BJ (cell line): ENCODE measurements around the gene SIMC1. TPM values are rescaled to one million over a fixed set of nuclear protein-coding genes. Genes with fewer than 3 reads are reported as not detected.
"Not testable (repeated sequence)": the region's sequence is repeated elsewhere in the genome, so short reads cannot be mapped to it uniquely, and the experiment has no call there.

Source experiments
- CTCF ChIA-PET: fragments of 350-600 bp; formaldehyde crosslinking; extraction: SDS; loops from one replicate; lab custom pipeline; 2021; ENCODE audit warnings: antibody characterized with exemption, inconsistent platforms; lab: Yijun Ruan, JAX
- POLR2A ChIA-PET: fragments of 300-600 bp; sonication (Branson Sonifier 250); formaldehyde crosslinking; extraction: SDS; loops from one replicate; lab custom pipeline; 2021; ENCODE audit warnings: antibody characterized with exemption; lab: Charles Lee
- DNase-seq: peaks from one replicate; pipeline ENCODE4 v3.0.0-alpha.2; 2011; ENCODE audit warnings: low read depth
- H3K27me3 ChIP-seq: 2 replicates; pipeline ENCODE4 v1.6.0; 2011; ENCODE audit warnings: low read length; ENCODE audit not compliant: control insufficient read depth, insufficient read depth
- H3K36me3 ChIP-seq: 2 replicates; pipeline ENCODE4 v1.5.1; 2011; ENCODE audit warnings: low read length; ENCODE audit not compliant: control insufficient read depth, insufficient read depth
- H3K4me3 ChIP-seq: 2 replicates; pipeline ENCODE4 v1.5.1; 2011; ENCODE audit warnings: low read depth, mild to moderate bottlenecking, control low read depth, low read length
- polyA plus RNA-seq: library from polyadenylated mRNA; depleted of rRNA; stranded (reverse); fragments of >200 nt; gene quantifications from 2 replicates; pipeline ENCODE4 v1.2.3, GENCODE V29; 2011

Gene SIMC1
- polyA plus RNA-seq, 1 experiment: 8.0 TPM

DNA sequence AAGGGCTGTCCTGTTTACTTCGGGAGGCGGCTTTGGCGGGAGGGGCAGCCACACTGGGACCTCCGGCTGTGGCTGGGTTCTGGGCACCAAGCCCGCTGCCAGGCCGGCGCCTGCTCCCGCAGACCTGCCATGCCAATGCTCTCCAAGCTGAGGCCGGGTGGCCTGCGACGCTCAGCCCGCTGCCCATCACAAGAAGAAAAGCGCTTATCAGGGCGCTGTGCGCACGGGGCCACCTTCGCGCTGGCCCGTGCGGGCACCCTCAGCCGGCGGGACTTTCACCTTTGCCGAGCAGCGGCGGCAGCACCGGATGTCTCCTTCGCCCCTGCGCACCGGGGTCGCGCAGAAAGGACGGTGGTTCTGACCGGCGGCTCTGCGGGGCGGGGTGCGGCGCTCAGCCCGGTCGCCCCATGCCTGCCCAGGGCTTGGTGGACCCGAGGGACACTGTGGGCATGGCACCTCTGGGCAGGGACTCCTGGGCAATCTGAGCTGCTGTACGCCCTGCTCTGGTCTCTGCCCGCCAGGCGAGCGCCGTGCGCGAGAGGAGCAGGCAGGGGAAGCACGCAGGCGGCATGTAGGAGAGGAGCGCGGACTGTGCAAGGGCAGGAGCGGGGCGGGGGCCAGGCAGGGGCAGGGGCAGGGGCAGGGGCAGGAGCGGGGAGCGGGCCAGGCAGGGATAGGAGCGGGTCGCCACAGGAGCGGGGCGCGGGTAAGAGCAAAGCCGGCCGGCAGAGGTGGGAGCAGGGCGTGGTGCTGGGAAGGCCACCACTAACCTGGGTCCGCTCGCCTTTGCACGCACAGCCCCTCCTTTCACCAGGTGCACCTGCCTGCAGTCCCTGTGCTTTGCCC is 43.8 kb upstream of the SIMC1 start:
- H3K4me3 ChIP-seq: peak overlapping the region; percentile 8; the same call in 1 of the 2 replicates
- CTCF ChIA-PET, POLR2A ChIA-PET, DNase-seq, H3K36me3 ChIP-seq, H3K27me3 ChIP-seq: not testable (repeated sequence)

DNA sequence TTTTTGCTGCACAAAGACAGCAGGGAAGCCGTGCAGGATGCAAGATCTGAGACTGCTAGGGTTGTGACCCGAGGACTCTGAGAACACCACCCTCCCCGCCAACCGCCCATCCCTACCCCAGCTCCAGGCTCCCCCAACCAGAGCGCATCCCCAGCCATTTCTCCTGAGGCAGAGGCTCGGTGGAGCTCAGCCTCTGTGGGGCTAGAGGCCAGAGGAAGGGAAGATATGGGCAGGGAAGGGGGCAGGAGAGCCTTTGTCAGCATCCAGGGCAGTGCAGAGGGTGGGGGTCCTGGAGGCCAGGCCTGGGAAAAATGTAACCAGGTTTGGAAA is 43.2 kb upstream of the SIMC1 start:
- CTCF ChIA-PET, H3K36me3 ChIP-seq, POLR2A ChIA-PET, H3K27me3 ChIP-seq, DNase-seq, H3K4me3 ChIP-seq: not testable (repeated sequence)

DNA sequence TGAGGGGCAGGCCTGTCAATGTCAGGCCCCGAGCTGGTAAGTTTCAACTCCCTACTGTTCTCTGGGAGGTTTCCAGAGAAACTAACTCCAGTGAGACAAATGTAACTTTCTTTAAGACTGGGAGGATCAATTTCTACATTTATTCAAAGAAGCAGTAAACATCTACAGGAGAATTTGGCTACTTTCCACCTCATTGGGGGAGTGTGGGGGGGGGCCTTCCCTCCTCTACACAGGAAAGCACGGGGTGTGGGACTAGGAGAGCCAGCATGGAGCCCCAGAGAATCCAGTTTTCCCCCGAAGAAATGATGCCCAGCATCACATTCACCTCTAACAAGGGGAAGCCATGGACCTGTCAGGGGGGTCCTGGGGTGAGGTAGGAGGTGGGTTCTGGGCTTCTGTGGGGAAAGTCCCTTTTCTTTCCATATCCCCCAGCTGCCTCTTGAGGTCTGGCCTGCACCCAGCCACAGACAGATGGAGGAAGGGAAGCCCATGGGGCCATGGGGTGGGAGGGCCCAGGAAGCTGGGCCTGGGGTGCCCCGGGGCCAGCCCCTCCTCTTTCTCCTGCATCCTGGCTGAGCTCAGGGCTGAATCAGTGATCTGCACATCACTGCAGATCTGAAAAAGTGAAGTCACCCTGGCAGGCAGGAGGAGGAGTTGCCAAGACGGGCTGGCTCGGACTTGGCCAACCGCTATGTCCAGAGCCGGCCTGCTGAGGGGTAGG is 42.6 kb upstream of the SIMC1 start:
- H3K36me3 ChIP-seq: not testable (repeated sequence)

GRCh38 chr5:176196781-176197180 is 41.4 kb upstream of the SIMC1 start:
- H3K4me3 ChIP-seq, CTCF ChIA-PET, DNase-seq, POLR2A ChIA-PET, H3K27me3 ChIP-seq, H3K36me3 ChIP-seq: not testable (repeated sequence)

More for the DNA sequence above, 42.6 kb upstream of the SIMC1 start:
- H3K4me3 ChIP-seq, DNase-seq, POLR2A ChIA-PET, CTCF ChIA-PET, H3K27me3 ChIP-seq: not testable (repeated sequence)

DNA sequence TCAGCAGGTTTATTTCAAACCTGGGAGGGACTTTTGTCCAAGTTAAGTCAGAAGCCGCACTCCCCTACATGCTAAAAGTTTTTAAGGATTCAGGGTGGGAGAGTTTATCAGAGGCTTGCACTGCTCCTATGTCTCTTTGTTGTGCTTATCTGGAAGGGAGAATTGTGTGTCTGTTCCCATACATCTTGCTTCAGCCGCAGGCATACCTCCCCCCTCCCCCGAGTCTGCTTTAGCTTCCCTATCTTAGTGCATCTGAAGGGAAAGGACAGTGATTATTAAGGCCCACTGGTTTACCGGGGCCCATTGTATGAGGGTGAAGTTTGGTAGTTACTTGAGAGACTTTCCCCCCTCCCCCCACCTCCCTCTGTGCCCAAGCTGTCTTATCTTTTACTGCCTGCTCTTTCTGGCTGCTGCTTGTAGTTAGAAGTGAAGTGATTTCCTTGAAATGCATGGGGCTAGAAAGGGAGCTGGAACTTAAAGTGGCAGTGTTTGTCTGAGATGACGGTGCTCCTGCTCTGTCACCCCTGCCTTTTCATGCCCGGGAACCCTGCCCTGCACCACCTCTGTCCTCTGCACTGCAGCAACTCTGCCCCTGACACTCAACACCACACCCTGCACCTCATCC is 40.9 kb upstream of the SIMC1 start:
- H3K27me3 ChIP-seq, H3K36me3 ChIP-seq, POLR2A ChIA-PET, CTCF ChIA-PET, DNase-seq, H3K4me3 ChIP-seq: not testable (repeated sequence)

DNA sequence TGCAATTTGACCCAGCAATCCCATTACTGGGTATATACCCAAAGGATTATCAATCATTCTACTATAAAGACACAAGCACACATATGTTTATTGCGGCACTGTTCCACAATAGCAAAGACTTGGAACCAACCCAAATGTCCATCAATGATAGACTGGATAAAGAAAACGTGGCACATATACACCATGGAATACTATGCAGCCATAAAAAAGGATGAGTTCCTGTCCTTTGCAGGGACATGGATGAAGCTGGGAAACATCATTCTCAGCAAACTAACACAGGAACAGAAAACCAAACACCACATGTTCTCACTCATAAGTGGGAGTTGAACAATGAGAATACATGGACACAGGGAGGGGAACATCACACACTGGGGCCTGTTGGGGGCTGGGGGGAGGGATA is 39.9 kb upstream of the SIMC1 start:
- H3K4me3 ChIP-seq, H3K36me3 ChIP-seq, DNase-seq, H3K27me3 ChIP-seq, CTCF ChIA-PET, POLR2A ChIA-PET: not testable (repeated sequence)

DNA sequence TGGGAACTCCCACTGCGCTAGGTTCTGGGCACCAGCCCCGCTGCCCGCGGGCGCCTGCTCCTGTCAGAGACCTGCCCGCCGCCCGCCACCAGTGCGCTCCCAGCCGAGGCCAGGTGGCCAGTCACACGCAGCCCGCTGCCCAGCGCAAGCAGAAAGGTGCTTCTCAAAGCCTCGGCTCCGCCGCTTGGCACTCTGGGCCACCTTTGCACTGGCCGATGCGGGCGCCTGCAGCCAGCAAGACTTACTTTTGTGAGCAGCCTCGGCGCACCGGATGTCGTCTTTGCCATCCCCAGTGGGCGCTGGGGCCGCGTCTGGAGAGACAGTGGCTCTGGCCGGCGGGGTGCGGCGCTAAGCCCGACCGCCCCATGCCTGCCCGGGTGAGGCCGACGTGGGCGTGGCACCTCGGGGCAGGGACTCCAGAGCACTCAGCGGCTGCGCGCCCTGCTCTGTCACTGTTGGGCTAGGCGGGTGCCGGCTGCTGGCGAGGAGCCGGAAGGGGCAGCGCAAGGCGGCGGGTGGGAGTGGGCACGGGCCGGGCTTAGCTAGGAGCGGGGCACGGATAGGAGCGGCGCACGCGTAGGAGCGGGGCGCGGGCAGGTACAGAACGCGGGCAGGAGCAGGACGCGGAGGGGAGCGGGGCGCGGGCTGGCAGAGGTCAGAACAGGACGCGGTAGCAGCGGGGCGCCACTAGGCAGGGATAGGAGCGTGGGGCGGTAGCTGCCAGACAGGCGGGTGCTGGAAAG is 39.1 kb upstream of the SIMC1 start:
- H3K27me3 ChIP-seq, DNase-seq, CTCF ChIA-PET, POLR2A ChIA-PET, H3K36me3 ChIP-seq: not testable (repeated sequence)
- H3K4me3 ChIP-seq: peak overlapping the region; percentile 23

GRCh38 chr5:176199803-176200399 is 38.3 kb upstream of the SIMC1 start:
- H3K4me3 ChIP-seq, H3K36me3 ChIP-seq, DNase-seq, H3K27me3 ChIP-seq, POLR2A ChIA-PET, CTCF ChIA-PET: not testable (repeated sequence)
